GM19023 (cell line): ENCODE data around the gene TLE6.
"Not testable (repeated sequence)": the region's sequence is repeated elsewhere in the genome, so short reads cannot be mapped to it uniquely, and the experiment has no call there.

Experiments
- ATAC-seq: cut with Tn5 transposase; IDR thresholded peaks from one replicate; pipeline ENCODE4 v1.9.1; 2021; ENCODE audit warnings: mild to moderate bottlenecking, moderate library complexity; ENCODE audit not compliant: unreplicated experiment

TLE6 gene

GRCh38 chr19:2973229-2973628 is 4.1 kb upstream of the TLE6 start:
- ATAC-seq, result no peak

GRCh38 chr19:2974342-2975041 is 2.9 kb upstream of the TLE6 start:
- ATAC-seq, result no peak

- ATAC-seq, result no peak
Measured at GRCh38 chr19:2976609-2977000, 759 bp upstream of the TLE6 start.

- ATAC-seq, result no peak
Measured at GRCh38 chr19:2977746-2978138, 378 bp downstream of the TLE6 start.

GRCh38 chr19:2978166-2978767 is 903 bp downstream of the TLE6 start:
- ATAC-seq, result no peak

- no peak for ATAC-seq
Measured at GRCh38 chr19:2978772-2979171, 1.4 kb downstream of the TLE6 start.

- no peak for ATAC-seq
Measured at GRCh38 chr19:2981898-2982297, 4.5 kb downstream of the TLE6 start.

- ATAC-seq, result no peak
Measured at GRCh38 chr19:2982561-2982960, 5.2 kb downstream of the TLE6 start.

- ATAC-seq, result no peak
Measured at GRCh38 chr19:2982983-2983350, 5.6 kb downstream of the TLE6 start.

- ATAC-seq, result no peak
Measured at GRCh38 chr19:2983351-2984214, 6.2 kb downstream of the TLE6 start.

- ATAC-seq, result no peak
Measured at GRCh38 chr19:2984215-2984528, 6.8 kb downstream of the TLE6 start.

- no peak for ATAC-seq
Measured at GRCh38 chr19:2986951-2987524, 9.7 kb downstream of the TLE6 start.

- ATAC-seq, result no peak
Measured at GRCh38 chr19:2987797-2988196, 10.4 kb downstream of the TLE6 start.

GRCh38 chr19:2988568-2988967 is 11.2 kb downstream of the TLE6 start:
- ATAC-seq, result no peak

GRCh38 chr19:2989236-2989946 is 12.0 kb downstream of the TLE6 start:
- no peak for ATAC-seq

- ATAC-seq, result not testable (repeated sequence)
Measured at GRCh38 chr19:2992333-2992732, 15.0 kb downstream of the TLE6 start.

GRCh38 chr19:2992958-2993357 is 15.6 kb downstream of the TLE6 start:
- ATAC-seq, result no peak

- no peak for ATAC-seq
Measured at GRCh38 chr19:2993579-2993978, 16.2 kb downstream of the TLE6 start.

- no peak for ATAC-seq
Measured at GRCh38 chr19:2994588-2995131, 17.3 kb downstream of the TLE6 start.

- no peak for ATAC-seq
Measured at GRCh38 chr19:2997720-2998119, 20.4 kb downstream of the TLE6 start.

GRCh38 chr19:2998642-2999041 is 21.3 kb downstream of the TLE6 start:
- no peak for ATAC-seq
